Measurements from ENCODE around the gene TULP3.

Gene TULP3

DNA sequence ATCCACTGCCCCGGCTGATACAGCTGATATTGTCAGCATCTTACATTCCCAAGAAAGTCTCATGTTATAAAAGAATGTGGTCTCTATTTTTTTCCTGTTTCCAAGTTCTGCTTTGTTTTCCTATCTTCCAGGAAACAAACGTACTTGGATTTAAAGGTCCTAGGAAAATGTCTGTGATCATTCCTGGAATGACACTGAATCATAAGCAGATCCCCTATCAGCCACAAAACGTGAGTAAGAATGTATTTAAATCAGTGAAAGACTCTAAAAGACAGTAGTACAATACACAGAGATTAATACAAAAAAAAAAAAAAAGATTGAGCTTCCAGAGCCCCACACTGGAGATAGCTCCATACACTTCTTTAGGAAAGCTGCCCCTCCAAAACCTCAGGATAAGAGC lies 46.8 kb downstream of the TULP3 start:
- Histone ChIP-seq H3K36me3 (ENCODE audit: insufficient read depth, low read length) (peaks cover 62% of the 10 kb centered on the region), H3K9ac (ENCODE audit: low read depth, low read length) (no peak overlapping the region)

GRCh38 chr12:2939191-2939590 lies 48.5 kb downstream of the TULP3 start:
- Histone ChIP-seq H3K9ac (ENCODE audit: low read depth, low read length) (no peak overlapping the region), H3K4me3 (ENCODE audit: low read length) (no peak overlapping the region), H3K9me3 (replicated peaks; ENCODE audit: low read length) (no peaks in the 10 kb centered on the region), H3K27me3 (ENCODE audit: control insufficient read depth, insufficient read depth, low read length) (no peaks in the 10 kb centered on the region), H3K36me3 (ENCODE audit: insufficient read depth, low read length) (peaks cover 55% of the 10 kb centered on the region), H3K4me1 (ENCODE audit: control insufficient read depth, insufficient read depth, low read length) (no peaks in the 10 kb centered on the region), H3K4me2 (ENCODE audit: low read length) (no peak overlapping the region)

More for the DNA sequence above, 46.8 kb downstream of the TULP3 start:
- Histone ChIP-seq H3K4me1 (ENCODE audit: control insufficient read depth, insufficient read depth, low read length) (no peaks in the 10 kb centered on the region), H3K4me3 (ENCODE audit: low read length) (no peak overlapping the region), H3K27me3 (ENCODE audit: control insufficient read depth, insufficient read depth, low read length) (no peaks in the 10 kb centered on the region), H3K9me3 (replicated peaks; ENCODE audit: low read length) (no peaks in the 10 kb centered on the region), H3K4me2 (ENCODE audit: low read length) (no peak overlapping the region)

- no peak overlapping the region for H3K4me3 ChIP-seq (ENCODE audit: low read length)
- H3K9me3 ChIP-seq (replicated peaks; ENCODE audit: low read length), result no peaks in the 10 kb centered on the region
- H3K4me1 ChIP-seq (ENCODE audit: control insufficient read depth, insufficient read depth, low read length), result peaks cover 4% of the 10 kb centered on the region
- no peak overlapping the region for H3K9ac ChIP-seq (ENCODE audit: low read depth, low read length)
- H3K4me2 ChIP-seq (ENCODE audit: low read length), result no peak overlapping the region
- H3K36me3 ChIP-seq (ENCODE audit: insufficient read depth, low read length), result peaks cover 45% of the 10 kb centered on the region
- H3K27me3 ChIP-seq (ENCODE audit: control insufficient read depth, insufficient read depth, low read length), result no peaks in the 10 kb centered on the region
These were observed 49.9 kb downstream of the TULP3 start for GRCh38 chr12:2940564-2940963.

GRCh38 chr12:2941524-2941923 lies 50.8 kb downstream of the TULP3 start:
- H3K36me3 ChIP-seq (ENCODE audit: insufficient read depth, low read length), result peaks cover 41% of the 10 kb centered on the region
- no peaks in the 10 kb centered on the region for H3K9me3 ChIP-seq (replicated peaks; ENCODE audit: low read length)
- H3K9ac ChIP-seq (ENCODE audit: low read depth, low read length), result no peak overlapping the region
- H3K4me1 ChIP-seq (ENCODE audit: control insufficient read depth, insufficient read depth, low read length), result peaks cover 4% of the 10 kb centered on the region
- no peak overlapping the region for H3K4me3 ChIP-seq (ENCODE audit: low read length)
- H3K4me2 ChIP-seq (ENCODE audit: low read length), result no peak overlapping the region
- H3K27me3 ChIP-seq (ENCODE audit: control insufficient read depth, insufficient read depth, low read length), result no peaks in the 10 kb centered on the region

DNA sequence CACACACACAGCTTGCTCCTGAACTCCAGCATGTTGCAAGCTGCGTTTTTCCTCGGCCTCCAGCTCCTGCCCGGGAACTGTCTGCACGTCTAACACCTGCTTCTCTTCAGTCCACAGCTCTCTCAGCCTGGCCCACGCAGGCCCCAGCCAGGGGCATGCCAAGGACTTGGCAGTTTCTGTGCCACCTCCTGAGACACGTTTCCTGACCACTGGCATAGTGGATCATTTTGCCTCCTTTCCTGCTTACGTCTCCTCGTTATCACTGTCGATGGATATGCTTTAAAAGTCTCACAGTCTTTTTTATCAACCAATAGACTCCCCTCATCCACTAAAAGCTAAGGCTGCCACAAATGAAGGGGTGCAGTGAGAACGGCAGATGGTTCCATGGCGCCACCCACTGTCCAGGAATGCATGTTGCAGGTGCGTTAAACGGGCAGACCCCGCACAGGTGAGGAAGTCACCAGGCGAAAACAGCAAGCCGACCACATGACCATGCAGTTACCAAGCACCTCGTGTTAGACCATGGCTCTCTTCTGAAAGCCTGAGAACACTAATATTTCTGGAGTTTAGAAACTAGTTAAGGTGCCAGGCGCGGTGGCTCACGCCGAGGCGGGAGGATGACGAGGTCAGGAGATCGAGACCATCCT lies 53.8 kb downstream of the TULP3 start:
- H3K4me3 ChIP-seq (ENCODE audit: low read length), result no peak overlapping the region
- no peaks in the 10 kb centered on the region for H3K27me3 ChIP-seq (ENCODE audit: control insufficient read depth, insufficient read depth, low read length)
- no peaks in the 10 kb centered on the region for H3K9me3 ChIP-seq (replicated peaks; ENCODE audit: low read length)
- peaks cover 18% of the 10 kb centered on the region for H3K36me3 ChIP-seq (ENCODE audit: insufficient read depth, low read length)
- no peak overlapping the region for H3K9ac ChIP-seq (ENCODE audit: low read depth, low read length)
- H3K4me1 ChIP-seq (ENCODE audit: control insufficient read depth, insufficient read depth, low read length), result peaks cover 4% of the 10 kb centered on the region
- no peak overlapping the region for H3K4me2 ChIP-seq (ENCODE audit: low read length)

- peaks cover 2% of the 10 kb centered on the region for H3K4me1 ChIP-seq (ENCODE audit: control insufficient read depth, insufficient read depth, low read length)
- H3K27me3 ChIP-seq (ENCODE audit: control insufficient read depth, insufficient read depth, low read length), result no peaks in the 10 kb centered on the region
- H3K4me2 ChIP-seq (ENCODE audit: low read length), result no peak overlapping the region
- no peak overlapping the region for H3K4me3 ChIP-seq (ENCODE audit: low read length)
- H3K9me3 ChIP-seq (replicated peaks; ENCODE audit: low read length), result no peaks in the 10 kb centered on the region
- H3K9ac ChIP-seq (ENCODE audit: low read depth, low read length), result no peak overlapping the region
- H3K36me3 ChIP-seq (ENCODE audit: insufficient read depth, low read length), result no peaks in the 10 kb centered on the region
These were observed 58.7 kb downstream of the TULP3 start for GRCh38 chr12:2949411-2949810.

GRCh38 chr12:2955888-2956287 lies 65.2 kb downstream of the TULP3 start:
- H3K4me1 ChIP-seq (ENCODE audit: control insufficient read depth, insufficient read depth, low read length), result peaks cover 17% of the 10 kb centered on the region
- no peak overlapping the region for H3K9ac ChIP-seq (ENCODE audit: low read depth, low read length)
- no peak overlapping the region for H3K4me2 ChIP-seq (ENCODE audit: low read length)
- no peaks in the 10 kb centered on the region for H3K9me3 ChIP-seq (replicated peaks; ENCODE audit: low read length)
- no peak overlapping the region for H3K4me3 ChIP-seq (ENCODE audit: low read length)
- H3K36me3 ChIP-seq (ENCODE audit: insufficient read depth, low read length), result no peaks in the 10 kb centered on the region
- H3K27me3 ChIP-seq (ENCODE audit: control insufficient read depth, insufficient read depth, low read length), result no peaks in the 10 kb centered on the region

- Histone ChIP-seq H3K4me3 (ENCODE audit: low read length) (peak overlapping the region; percentile 68), H3K27me3 (ENCODE audit: control insufficient read depth, insufficient read depth, low read length) (no peaks in the 10 kb centered on the region), H3K9me3 (replicated peaks; ENCODE audit: low read length) (no peaks in the 10 kb centered on the region), H3K36me3 (ENCODE audit: insufficient read depth, low read length) (no peaks in the 10 kb centered on the region), H3K9ac (ENCODE audit: low read depth, low read length) (peak overlapping the region; percentile 72), H3K4me2 (ENCODE audit: low read length) (peak overlapping the region; percentile 85), H3K4me1 (ENCODE audit: control insufficient read depth, insufficient read depth, low read length) (peaks cover 28% of the 10 kb centered on the region)
These were observed 67.2 kb downstream of the TULP3 start for GRCh38 chr12:2957816-2958431.

DNA sequence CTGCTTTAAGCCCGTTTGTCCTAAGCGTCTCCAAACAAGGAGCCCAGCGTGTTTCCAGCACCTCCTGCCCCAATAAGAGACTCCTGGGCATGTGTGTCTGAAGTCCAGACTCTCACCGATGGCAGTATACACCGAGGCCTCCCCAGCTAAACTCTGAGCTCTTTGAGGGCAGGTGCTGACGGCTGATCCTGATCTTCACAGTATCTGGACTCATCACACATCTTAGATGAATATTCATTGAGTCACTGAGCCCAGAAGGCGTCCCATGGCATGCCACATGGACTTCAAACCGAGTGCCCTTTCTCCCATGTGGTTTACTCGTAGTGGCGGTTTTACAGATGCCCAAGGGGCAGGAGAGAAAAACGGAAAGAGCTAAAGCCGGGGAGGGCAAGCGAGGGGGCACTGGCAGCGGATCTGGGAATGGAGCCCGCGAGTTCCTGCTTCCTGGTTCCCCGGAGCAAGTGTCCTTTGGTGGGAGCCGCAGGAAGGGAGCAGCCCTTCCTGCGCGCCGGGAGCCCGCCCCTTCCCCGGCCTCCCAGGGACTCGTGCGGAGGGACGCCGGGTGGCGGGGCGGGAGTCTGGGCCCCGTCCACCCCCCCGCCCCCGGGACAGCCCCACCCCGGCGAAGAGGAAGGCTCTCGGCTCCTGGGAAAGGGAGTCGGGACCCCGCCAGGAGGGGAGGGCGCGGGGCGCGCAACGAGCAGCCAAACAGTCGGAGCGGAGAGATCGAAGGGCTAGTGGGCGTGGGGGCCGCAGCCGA lies 67.9 kb downstream of the TULP3 start:
- Histone ChIP-seq H3K36me3 (ENCODE audit: insufficient read depth, low read length) (no peaks in the 10 kb centered on the region), H3K4me3 (ENCODE audit: low read length) (peak overlapping the region; percentile 68), H3K9ac (ENCODE audit: low read depth, low read length) (peak overlapping the region; percentile 72), H3K4me1 (ENCODE audit: control insufficient read depth, insufficient read depth, low read length) (peaks cover 35% of the 10 kb centered on the region), H3K9me3 (replicated peaks; ENCODE audit: low read length) (no peaks in the 10 kb centered on the region), H3K27me3 (ENCODE audit: control insufficient read depth, insufficient read depth, low read length) (no peaks in the 10 kb centered on the region), H3K4me2 (ENCODE audit: low read length) (peak overlapping the region; percentile 85)

GRCh38 chr12:2959192-2959504 lies 68.5 kb downstream of the TULP3 start, which contains the start of gene TEAD4:
Gene TEAD4 (plus strand): TSS chr12:2959397.
- H3K27me3 ChIP-seq (ENCODE audit: control insufficient read depth, insufficient read depth, low read length), result no peaks in the 10 kb centered on the region

DNA sequence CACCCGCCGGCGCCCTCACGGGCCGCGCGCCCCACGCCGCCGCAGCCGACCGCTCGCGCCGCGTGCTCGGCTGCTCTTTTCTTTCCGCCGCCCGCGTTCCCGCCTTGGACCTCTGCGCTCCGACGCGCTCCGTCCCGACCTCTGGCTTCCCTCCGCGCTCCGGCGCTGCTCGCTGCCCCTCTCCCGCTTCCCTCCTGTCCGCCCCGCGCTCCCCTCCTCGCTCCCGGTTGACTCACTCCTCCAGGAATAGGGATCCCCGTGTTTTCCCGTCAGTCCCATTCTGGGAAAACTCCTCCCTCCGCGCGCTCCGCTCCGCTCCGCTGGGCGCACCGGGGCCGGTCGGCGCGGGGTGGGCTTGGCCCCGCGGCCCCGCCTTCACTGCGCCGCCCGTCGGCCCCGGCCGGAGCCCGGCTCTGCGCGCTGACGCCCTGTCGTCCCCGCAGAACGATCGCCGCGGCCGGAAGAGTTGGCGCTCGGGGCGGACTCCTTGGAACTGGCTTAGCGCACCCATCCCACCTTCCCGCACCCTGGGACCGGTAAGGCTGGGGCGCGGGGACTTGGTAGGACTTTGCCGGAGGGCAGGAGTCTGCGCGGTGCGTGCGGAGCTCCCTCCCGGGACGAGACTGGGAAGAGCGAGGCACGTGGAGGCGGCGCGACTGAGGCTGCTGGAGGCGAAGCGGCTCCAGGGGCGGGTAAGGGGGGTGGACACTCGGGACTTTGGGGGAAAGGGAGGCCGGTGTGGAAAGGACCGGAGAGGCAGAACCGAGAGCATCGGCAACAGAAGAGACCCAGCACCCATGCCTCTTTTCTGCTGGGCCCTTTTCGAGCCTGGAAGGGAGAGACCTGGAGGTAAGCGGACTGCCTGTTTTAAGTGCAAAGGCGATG lies 69.1 kb downstream of the TULP3 start:
- H3K36me3 ChIP-seq (ENCODE audit: insufficient read depth, low read length), result peaks cover under 1% of the 10 kb centered on the region
- peak overlapping the region; percentile 85 for H3K4me2 ChIP-seq (ENCODE audit: low read length)
- peaks cover 45% of the 10 kb centered on the region for H3K4me1 ChIP-seq (ENCODE audit: control insufficient read depth, insufficient read depth, low read length)
- H3K9me3 ChIP-seq (replicated peaks; ENCODE audit: low read length), result no peaks in the 10 kb centered on the region
- peak overlapping the region; percentile 89 for H3K4me3 ChIP-seq (ENCODE audit: low read length)
- no peaks in the 10 kb centered on the region for H3K27me3 ChIP-seq (ENCODE audit: control insufficient read depth, insufficient read depth, low read length)
- H3K9ac ChIP-seq (ENCODE audit: low read depth, low read length), result peak overlapping the region; percentile 88

More at GRCh38 chr12:2959192-2959504, 68.5 kb downstream of the TULP3 start, which contains the start of gene TEAD4:
- H3K4me1 ChIP-seq (ENCODE audit: control insufficient read depth, insufficient read depth, low read length), result peaks cover 40% of the 10 kb centered on the region
- H3K4me3 ChIP-seq (ENCODE audit: low read length), result peak within 1 kb of the TSS; percentile 89
- H3K36me3 ChIP-seq (ENCODE audit: insufficient read depth, low read length), result no peaks in the 10 kb centered on the region
- peak within 1 kb of the TSS; percentile 88 for H3K9ac ChIP-seq (ENCODE audit: low read depth, low read length)
- H3K4me2 ChIP-seq (ENCODE audit: low read length), result peak within 1 kb of the TSS; percentile 85
- H3K9me3 ChIP-seq (replicated peaks; ENCODE audit: low read length), result no peaks in the 10 kb centered on the region

Measured in skeletal muscle satellite cell (primary cell).